Parathyroid adenoma (tissue), 2 donors: ENCODE results near the gene PRKAR1B.

Experiments
- H2AFZ ChIP-seq: fragments of 300-600 bp; sonication (generic); one replicate; pipeline ENCODE4 v1.7.0; 2017; ENCODE audit warnings: antibody characterized with exemption, mild to moderate bottlenecking
- H3K27ac ChIP-seq: fragments of 300-600 bp; sonication (generic); one replicate; pipeline ENCODE4 v1.7.0; 2017
- H3K27me3 ChIP-seq: fragments of 300-600 bp; sonication (generic); one replicate; pipeline ENCODE4 v1.7.0; 2017; ENCODE audit warnings: low read length; ENCODE audit not compliant: control insufficient read depth, insufficient read depth
- H3K36me3 ChIP-seq: fragments of 300-600 bp; sonication (generic); one replicate; pipeline ENCODE4 v1.7.0; 2017; ENCODE audit warnings: low read length; ENCODE audit not compliant: control insufficient read depth, insufficient read depth
- H3K4me1 ChIP-seq: fragments of 300-600 bp; sonication (generic); one replicate; pipeline ENCODE4 v1.7.0; 2017; ENCODE audit warnings: control low read depth
- H3K4me2 ChIP-seq: fragments of 300-600 bp; sonication (generic); one replicate; pipeline ENCODE4 v1.7.0; 2017; ENCODE audit warnings: low read length
- H3K4me3 ChIP-seq: fragments of 300-600 bp; sonication (generic); one replicate; pipeline ENCODE4 v1.7.0; 2017; ENCODE audit warnings: low read depth, low read length
- H3K79me2 ChIP-seq: fragments of 300-600 bp; sonication (generic); one replicate; pipeline ENCODE4 v1.7.0; 2017; ENCODE audit warnings: control low read depth
- H3K9ac ChIP-seq: fragments of 300-600 bp; sonication (generic); one replicate; pipeline ENCODE4 v1.7.0; 2017; ENCODE audit warnings: mild to moderate bottlenecking
- H3K9me3 ChIP-seq: fragments of 300-600 bp; sonication (generic); one replicate; pipeline ENCODE4 v1.7.0; 2017; ENCODE audit warnings: low read length; ENCODE audit not compliant: control insufficient read depth
- CTCF ChIP-seq: fragments of 300-600 bp; sonication (generic); IDR thresholded peaks from one replicate; pipeline ENCODE4 v1.7.0; 2017; ENCODE audit warnings: antibody characterized with exemption, mild to moderate bottlenecking
- donor health status: primary hyperparathyroidism.

Gene PRKAR1B

GRCh38 chr7:601036-601594 lies 126.0 kb downstream of the PRKAR1B start:
- H3K9me3 ChIP-seq, result no peaks in the 10 kb centered on the region
- H3K4me2 ChIP-seq, result no peak overlapping the region
- H3K27me3 ChIP-seq, result no peaks in the 10 kb centered on the region
- H2AFZ ChIP-seq, result no peak overlapping the region
- no peak overlapping the region for H3K27ac ChIP-seq
- H3K9ac ChIP-seq, result no peak overlapping the region
- no peak overlapping the region for H3K4me3 ChIP-seq
- no peaks in the 10 kb centered on the region for H3K36me3 ChIP-seq
- no peak for TF ChIP-seq CTCF
- no peaks in the 10 kb centered on the region for H3K4me1 ChIP-seq
- H3K79me2 ChIP-seq, result no peaks in the 10 kb centered on the region

- Histone ChIP-seq H3K4me1 (no peaks in the 10 kb centered on the region), H3K9me3 (no peaks in the 10 kb centered on the region), H3K4me3 (no peak overlapping the region), H3K4me2 (no peak overlapping the region), H2AFZ (no peak overlapping the region), H3K36me3 (no peaks in the 10 kb centered on the region), H3K27ac (no peak overlapping the region), H3K79me2 (no peaks in the 10 kb centered on the region), H3K9ac (no peak overlapping the region), H3K27me3 (no peaks in the 10 kb centered on the region)
- no peak for TF ChIP-seq CTCF
These were observed 126.7 kb downstream of the PRKAR1B start for GRCh38 chr7:600149-601035.

GRCh38 chr7:598899-599298 lies 128.2 kb downstream of the PRKAR1B start:
- H3K9ac ChIP-seq, result no peak overlapping the region
- no peaks in the 10 kb centered on the region for H3K4me1 ChIP-seq
- H3K9me3 ChIP-seq, result no peaks in the 10 kb centered on the region
- no peaks in the 10 kb centered on the region for H3K79me2 ChIP-seq
- no peak overlapping the region for H3K4me3 ChIP-seq
- H2AFZ ChIP-seq, result no peak overlapping the region
- H3K27me3 ChIP-seq, result no peaks in the 10 kb centered on the region
- TF ChIP-seq CTCF, result no peak
- H3K36me3 ChIP-seq, result no peaks in the 10 kb centered on the region
- no peak overlapping the region for H3K27ac ChIP-seq
- no peak overlapping the region for H3K4me2 ChIP-seq

GRCh38 chr7:597348-598178 lies 129.5 kb downstream of the PRKAR1B start:
- Histone ChIP-seq H3K9ac (no peak overlapping the region), H3K27me3 (no peaks in the 10 kb centered on the region), H3K36me3 (no peaks in the 10 kb centered on the region), H3K4me1 (no peaks in the 10 kb centered on the region), H3K27ac (no peak overlapping the region), H3K4me3 (no peak overlapping the region), H3K4me2 (no peak overlapping the region), H2AFZ (no peak overlapping the region), H3K79me2 (no peaks in the 10 kb centered on the region), H3K9me3 (no peaks in the 10 kb centered on the region)
- TF ChIP-seq CTCF, result no peak
